GM23248 (cell line): ENCODE results near the gene EYA3. TPM values are rescaled to one million over a fixed set of nuclear protein-coding genes. Genes with fewer than 3 reads are reported as not detected.
A peak's percentile ranks its signal among the peaks of the same experiment; 100 is the strongest.

Source experiments
- DNase-seq: peaks from one replicate; pipeline ENCODE4 v3.0.0-alpha.2; 2015
- H2AFZ ChIP-seq: fragments of 200-600 bp; sonication (generic); 2 replicates; pipeline ENCODE4 v1.6.1; 2016; ENCODE audit warnings: antibody characterized with exemption
- H3F3A ChIP-seq: fragments of 200-600 bp; sonication (generic); 2 replicates; pipeline ENCODE4 v1.6.1; 2016; ENCODE audit warnings: mild to moderate bottlenecking, antibody characterized with exemption, mixed run types; ENCODE audit not compliant: insufficient read depth
- H3K27ac ChIP-seq: fragments of 200-600 bp; sonication (generic); 2 replicates; pipeline ENCODE4 v1.5.1; 2016; ENCODE audit warnings: mild to moderate bottlenecking
- H3K27me3 ChIP-seq: fragments of 200-600 bp; sonication (generic); replicated peaks from 2 replicates; pipeline ENCODE4 v1.6.1; 2016; ENCODE audit warnings: mild to moderate bottlenecking; ENCODE audit not compliant: insufficient read depth
- H3K36me3 ChIP-seq: fragments of 200-600 bp; sonication (generic); 2 replicates; pipeline ENCODE4 v1.6.1; 2016; ENCODE audit warnings: low read depth, mild to moderate bottlenecking
- H3K4me1 ChIP-seq: fragments of 200-600 bp; sonication (generic); 2 replicates; pipeline ENCODE4 v1.6.1; 2016; ENCODE audit warnings: mild to moderate bottlenecking; ENCODE audit not compliant: insufficient read depth
- H3K4me2 ChIP-seq: fragments of 200-600 bp; sonication (generic); one replicate; pipeline ENCODE4 v1.6.1; 2016; ENCODE audit warnings: mild to moderate bottlenecking; ENCODE audit not compliant: unreplicated experiment
- H3K4me3 ChIP-seq: fragments of 200-600 bp; sonication (generic); 2 replicates; pipeline ENCODE4 v1.5.1; 2016; ENCODE audit warnings: mild to moderate bottlenecking
- H3K79me2 ChIP-seq: fragments of 200-600 bp; sonication (generic); 2 replicates; pipeline ENCODE4 v1.6.1; 2016; ENCODE audit warnings: mild to moderate bottlenecking; ENCODE audit not compliant: insufficient read depth
- H3K9ac ChIP-seq: fragments of 200-600 bp; sonication (generic); 2 replicates; pipeline ENCODE4 v1.6.1; 2016; ENCODE audit warnings: mild to moderate bottlenecking
- H3K9me2 ChIP-seq: fragments of 200-600 bp; sonication (generic); 2 replicates; pipeline ENCODE4 v1.6.1; 2016; ENCODE audit warnings: mixed run types, mild to moderate bottlenecking, moderate library complexity; ENCODE audit not compliant: insufficient read depth
- H3K9me3 ChIP-seq: fragments of 200-600 bp; sonication (generic); one replicate; pipeline ENCODE4 v1.6.1; 2017; ENCODE audit warnings: low read depth
- H4K20me1 ChIP-seq: fragments of 200-600 bp; sonication (generic); 2 replicates; pipeline ENCODE4 v1.6.0; 2016; ENCODE audit not compliant: insufficient read depth
- EZH2 ChIP-seq: fragments of 200-600 bp; sonication (generic); IDR thresholded peaks from 2 replicates; pipeline ENCODE4 v1.6.1; 2018; ENCODE audit warnings: antibody characterized with exemption, mild to moderate bottlenecking; ENCODE audit not compliant: insufficient read depth, poor library complexity, severe bottlenecking
- EZH2phosphoT487 ChIP-seq: fragments of 200-600 bp; sonication (generic); IDR thresholded peaks from 2 replicates; pipeline ENCODE4 v1.6.1; 2018; ENCODE audit warnings: antibody characterized with exemption, moderate library complexity, mild to moderate bottlenecking, low read depth; ENCODE audit not compliant: insufficient read depth
- WGBS, 2 experiments: methylation state at CpG; one replicate each; pipeline ENCODE4 v1.1.6; 2015 to 2017; ENCODE audit warnings: low lambda C conversion rate in 2 of 2, low coverage in 1 of 2; ENCODE audit errors: missing lambda C conversion rate in 2 of 2; 5-methylcytosine and 5-hydroxymethylcytosine counted together
- in situ Hi-C: fragments of 300-500 bp; cut with MboI; formaldehyde crosslinking; loops from 2 replicates; pipeline ENCODE4 v1.15.0; 2020
- polyA plus RNA-seq: library from polyadenylated mRNA; unstranded; fragments of >200 nt; fragmentation: Nextera tagmentation; extraction: Ambion mirVana; gene quantifications from 2 replicates; pipeline ENCODE4 v1.2.1, GENCODE V29; 2016
- total RNA-seq: library from RNA; depleted of rRNA; stranded (reverse); fragments of >200 nt; shearing (Covaris generic); gene quantifications from 2 replicates; pipeline ENCODE4 v1.2.3, GENCODE V29; 2014

Gene EYA3
- total and polyA plus RNA-seq, 2 experiments from 2014 or later, result 9.1 to 16.9 TPM

GRCh38 chr1:27980216-27980845, 108.1 kb downstream of the EYA3 start:
- Histone ChIP-seq H3K9ac (peak overlapping the region; percentile 16), H3K27ac (peak overlapping the region; percentile 41), H3K27me3 (no peaks in the 10 kb centered on the region), H3F3A (peaks cover 20% of the 10 kb centered on the region), H3K9me3 (no peaks in the 10 kb centered on the region), H4K20me1 (no peaks in the 10 kb centered on the region), H3K4me2 (peak overlapping the region; percentile 25), H3K9me2 (no peaks in the 10 kb centered on the region), H3K4me1 (peaks cover 19% of the 10 kb centered on the region), H3K36me3 (0 out of 2 replicates have a peak, but pooled peaks cover 4% of the 10 kb centered on the region), H3K79me2 (no peaks in the 10 kb centered on the region), H2AFZ (no peak overlapping the region), H3K4me3 (no peak overlapping the region)
- peak; percentile 57 for DNase-seq
- no peak for TF ChIP-seq EZH2phosphoT487
- TF ChIP-seq EZH2, result no peak
- in situ Hi-C loops, result no loop called here
- 95 to 100% methylated on average over 1 of the region's 1 CpG for WGBS, 2 experiments

- H3K9ac ChIP-seq, result peak overlapping the region; percentile 16
- no peak for DNase-seq
- H3K9me3 ChIP-seq, result no peaks in the 10 kb centered on the region
- no peaks in the 10 kb centered on the region for H3K79me2 ChIP-seq
- H2AFZ ChIP-seq, result no peak overlapping the region
- peaks cover 19% of the 10 kb centered on the region for H3K4me1 ChIP-seq
- no peaks in the 10 kb centered on the region for H4K20me1 ChIP-seq
- peaks cover 20% of the 10 kb centered on the region for H3F3A ChIP-seq
- H3K27ac ChIP-seq, result peak overlapping the region; percentile 41
- TF ChIP-seq EZH2 (no peak), EZH2phosphoT487 (no peak)
- in situ Hi-C loops, result no loop called here
- H3K4me3 ChIP-seq, result no peak overlapping the region
- H3K27me3 ChIP-seq, result no peaks in the 10 kb centered on the region
- no peaks in the 10 kb centered on the region for H3K9me2 ChIP-seq
- WGBS, 2 experiments, result 8 to 9% methylated on average over 2 of the region's 2 CpGs
- H3K36me3 ChIP-seq, result 0 out of 2 replicates have a peak, but pooled peaks cover 4% of the 10 kb centered on the region
- peak overlapping the region; percentile 25 for H3K4me2 ChIP-seq
Observed at GRCh38 chr1:27979859-27980201, 108.6 kb downstream of the EYA3 start.

GRCh38 chr1:27979151-27979858, 109.1 kb downstream of the EYA3 start:
- no peak overlapping the region for H3K4me2 ChIP-seq
- 15 to 32% methylated on average over 1 of the region's 1 CpG for WGBS, 2 experiments
- 0 out of 2 replicates have a peak, but pooled peaks cover 4% of the 10 kb centered on the region for H3K36me3 ChIP-seq
- peak; percentile 88 for DNase-seq
- H3K9me3 ChIP-seq, result no peaks in the 10 kb centered on the region
- H3K27ac ChIP-seq, result no peak overlapping the region
- peaks cover 20% of the 10 kb centered on the region for H3F3A ChIP-seq
- H3K4me1 ChIP-seq, result peaks cover 19% of the 10 kb centered on the region
- TF ChIP-seq EZH2 (no peak), EZH2phosphoT487 (no peak)
- no peak overlapping the region for H3K4me3 ChIP-seq
- H3K9me2 ChIP-seq, result no peaks in the 10 kb centered on the region
- H3K27me3 ChIP-seq, result no peaks in the 10 kb centered on the region
- H3K79me2 ChIP-seq, result no peaks in the 10 kb centered on the region
- H2AFZ ChIP-seq, result no peak overlapping the region
- no peak overlapping the region for H3K9ac ChIP-seq
- H4K20me1 ChIP-seq, result no peaks in the 10 kb centered on the region
- in situ Hi-C loops, result no loop called here

GRCh38 chr1:27974417-27974781, 114.0 kb downstream of the EYA3 start:
- no peak overlapping the region for H2AFZ ChIP-seq
- no peaks in the 10 kb centered on the region for H3K27me3 ChIP-seq
- 0 out of 2 replicates have a peak, but pooled peaks cover 4% of the 10 kb centered on the region for H3K36me3 ChIP-seq
- H4K20me1 ChIP-seq, result no peaks in the 10 kb centered on the region
- no peak overlapping the region for H3K27ac ChIP-seq
- H3K79me2 ChIP-seq, result no peaks in the 10 kb centered on the region
- H3F3A ChIP-seq, result peaks cover 24% of the 10 kb centered on the region
- in situ Hi-C loops, result no loop called here
- no peak overlapping the region for H3K9ac ChIP-seq
- no peaks in the 10 kb centered on the region for H3K9me3 ChIP-seq
- no peak overlapping the region for H3K4me3 ChIP-seq
- peaks cover 28% of the 10 kb centered on the region for H3K4me1 ChIP-seq
- H3K4me2 ChIP-seq, result no peak overlapping the region
- TF ChIP-seq EZH2 (no peak), EZH2phosphoT487 (no peak)
- H3K9me2 ChIP-seq, result no peaks in the 10 kb centered on the region
- no peak for DNase-seq
